A204.1 (cell line): ENCODE results near the gene ZNF99.
A peak's percentile ranks its signal among the peaks of the same experiment; 100 is the strongest.
"Not testable (repeated sequence)": the region's sequence is repeated elsewhere in the genome, so short reads cannot be mapped to it uniquely, and the experiment has no call there.

Source experiments
- FAIRE-seq: peaks from 2 replicates; lab custom pipeline; 2012; peaks lifted over from hg19 to GRCh38; lab: Jason Lieb, UNC

The ZNF99 gene

GRCh38 chr19:22783651-22784410 lies at the start of gene ZNF99:
Gene ZNF99, minus strand, starts transcription at chr19:22784151. Its CDS starts 135 bp downstream, at chr19:22784016.
- no peak for FAIRE-seq

- no peak for FAIRE-seq
Measured at GRCh38 chr19:22832031-22832762, 48.2 kb upstream of the ZNF99 start, which contains the start of gene ZNF723. Gene ZNF723, plus strand, starts transcription at chr19:22832291. Its CDS starts 89 bp downstream, at chr19:22832380.

- no peak for FAIRE-seq
Measured at GRCh38 chr19:22831211-22831610, 47.3 kb upstream of the ZNF99 start.

GRCh38 chr19:22814124-22814523 lies 30.2 kb upstream of the ZNF99 start:
- no peak for FAIRE-seq

- no peak for FAIRE-seq
Measured at GRCh38 chr19:22807061-22807835, 23.3 kb upstream of the ZNF99 start.

GRCh38 chr19:22806418-22806817 lies 22.5 kb upstream of the ZNF99 start:
- no peak for FAIRE-seq

- FAIRE-seq = no peak
Measured at GRCh38 chr19:22797040-22797439, 13.1 kb upstream of the ZNF99 start.

- FAIRE-seq = peak; percentile 53
Measured at GRCh38 chr19:22792863-22793262, 8.9 kb upstream of the ZNF99 start.

GRCh38 chr19:22735911-22736645 lies 47.9 kb downstream of the ZNF99 start:
- FAIRE-seq = no peak

GRCh38 chr19:22733691-22734090 lies 50.3 kb downstream of the ZNF99 start:
- no peak for FAIRE-seq

GRCh38 chr19:22728214-22728613 lies 55.7 kb downstream of the ZNF99 start:
- FAIRE-seq = not testable (repeated sequence)

GRCh38 chr19:22721533-22721932 lies 62.4 kb downstream of the ZNF99 start:
- not testable (repeated sequence) for FAIRE-seq

GRCh38 chr19:22708983-22709382 lies 75.0 kb downstream of the ZNF99 start:
- no peak for FAIRE-seq

GRCh38 chr19:22703096-22703495 lies 80.9 kb downstream of the ZNF99 start:
- not testable (repeated sequence) for FAIRE-seq

- FAIRE-seq = not testable (repeated sequence)
Measured at GRCh38 chr19:22702661-22703060, 81.3 kb downstream of the ZNF99 start.
